HG03175 (cell line): ENCODE measurements around the gene RRP8.

Experiments used
- ATAC-seq: cut with Tn5 transposase; IDR thresholded peaks from one replicate; pipeline ENCODE4 v1.9.1; 2021; ENCODE audit warnings: mild to moderate bottlenecking, moderate library complexity; ENCODE audit not compliant: unreplicated experiment

Gene RRP8

GRCh38 chr11:6619004-6619745, 15.8 kb upstream of the RRP8 start, which contains the start of gene TPP1:
TPP1 (minus strand) TSS chr11:6619422; CDS start chr11:6619400, 22 bp downstream.
- peak; percentile 100 for ATAC-seq

- peak; percentile 15 for ATAC-seq
Observed at GRCh38 chr11:6618117-6619003, 14.9 kb upstream of the RRP8 start.

- ATAC-seq = no peak
Observed at GRCh38 chr11:6617315-6617781, 13.9 kb upstream of the RRP8 start.

- ATAC-seq = no peak
Observed at GRCh38 chr11:6616596-6617250, 13.3 kb upstream of the RRP8 start.

GRCh38 chr11:6615882-6616585, 12.6 kb upstream of the RRP8 start:
- no peak for ATAC-seq

- no peak for ATAC-seq
Observed at GRCh38 chr11:6615046-6615445, 11.6 kb upstream of the RRP8 start.

- ATAC-seq = no peak
Observed at GRCh38 chr11:6614446-6614845, 11.0 kb upstream of the RRP8 start.

- ATAC-seq = no peak
Observed at GRCh38 chr11:6613496-6613895, 10.1 kb upstream of the RRP8 start.

- ATAC-seq = peak; percentile 92
Observed at GRCh38 chr11:6612213-6613041, 9.0 kb upstream of the RRP8 start, which contains the start of gene TAF10. TAF10 (minus strand) TSS chr11:6612216; CDS start chr11:6612189, 27 bp downstream.

GRCh38 chr11:6611963-6612212, 8.5 kb upstream of the RRP8 start:
- peak; percentile 16 for ATAC-seq

- no peak for ATAC-seq
Observed at GRCh38 chr11:6611092-6611962, 7.9 kb upstream of the RRP8 start.

GRCh38 chr11:6610591-6610990, 7.2 kb upstream of the RRP8 start:
- ATAC-seq = no peak

GRCh38 chr11:6609502-6610015, 6.1 kb upstream of the RRP8 start:
- no peak for ATAC-seq

GRCh38 chr11:6608726-6609501, 5.5 kb upstream of the RRP8 start:
- ATAC-seq = no peak

GRCh38 chr11:6608011-6608410, 4.6 kb upstream of the RRP8 start:
- ATAC-seq = no peak

- ATAC-seq = no peak
Observed at GRCh38 chr11:6607190-6607795, 3.9 kb upstream of the RRP8 start.

GRCh38 chr11:6606471-6607189, 3.2 kb upstream of the RRP8 start:
- ATAC-seq = peak; percentile 50
